ENCODE measurements around the gene TCF23. TPM values are rescaled to one million over a fixed set of nuclear protein-coding genes. Genes with fewer than 3 reads are reported as not detected.
A peak's percentile ranks its signal among the peaks of the same experiment; 100 is the strongest.

The TCF23 gene
- total and polyA plus RNA-seq, 10 donors = 0.27 to 14.8 (median 2.9) TPM

DNA sequence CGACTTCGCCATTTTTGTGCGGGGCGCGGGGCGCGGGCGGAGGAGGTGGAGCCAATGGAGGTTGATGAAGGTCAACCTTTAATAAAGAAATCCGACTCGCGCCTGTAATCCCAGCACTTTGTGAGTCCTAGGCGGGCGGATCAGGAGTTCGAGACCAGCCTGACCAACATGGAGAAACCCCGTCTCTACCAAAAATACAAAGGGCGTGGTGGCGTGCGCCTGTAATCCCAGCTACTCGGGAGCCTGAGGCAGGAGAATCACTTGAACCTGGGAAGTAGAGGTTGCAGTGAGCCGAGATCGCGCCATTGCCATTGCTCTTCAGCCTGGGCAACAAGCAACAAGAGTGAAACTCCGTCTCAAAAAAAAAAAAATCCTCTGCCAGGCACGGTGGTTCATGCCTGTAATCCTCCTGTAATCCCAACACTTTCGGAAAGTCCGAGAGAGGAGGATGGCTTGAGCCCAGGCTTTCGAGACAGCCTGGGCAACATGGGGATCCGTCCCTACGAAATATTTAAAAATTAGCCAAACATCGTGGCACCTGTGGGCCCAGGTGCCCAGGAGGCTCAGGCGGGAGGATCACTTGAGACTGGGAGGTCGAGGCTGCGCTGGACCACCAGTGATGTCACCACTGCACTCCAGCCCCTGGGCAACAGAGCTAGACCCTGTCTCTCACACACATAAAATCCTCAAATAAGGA is 13.9 kb upstream of the TCF23 start:
- Histone ChIP-seq H3K27ac (peak overlapping the region in 7 of 8 donors; percentile 88 to 96 (median 90)), H3K4me3 (peak overlapping the region in 7 of 8 donors; percentile 84 to 98 (median 92)), H3K9me3 (no peaks in the 10 kb centered on the region), H3K4me1 (peaks cover 9 to 35% (median 23%) of the 10 kb centered on the region in 6 donors), H3K36me3 (peaks cover 0 to 34% (median 26%) of the 10 kb centered on the region in 6 donors), H3K27me3 (replicated peaks in 1 of 7) (no peaks in the 10 kb centered on the region)
- intact Hi-C loops (cut with DNase I; ENCODE audit: low total_unique reads) = no loop called here
- 54 to 55% (median 55%) methylated on average over 32 to 33 of the region's 33 CpGs for WGBS, 5 donors
- DNase-seq = no peak
- TF ChIP-seq, protein P1, sequence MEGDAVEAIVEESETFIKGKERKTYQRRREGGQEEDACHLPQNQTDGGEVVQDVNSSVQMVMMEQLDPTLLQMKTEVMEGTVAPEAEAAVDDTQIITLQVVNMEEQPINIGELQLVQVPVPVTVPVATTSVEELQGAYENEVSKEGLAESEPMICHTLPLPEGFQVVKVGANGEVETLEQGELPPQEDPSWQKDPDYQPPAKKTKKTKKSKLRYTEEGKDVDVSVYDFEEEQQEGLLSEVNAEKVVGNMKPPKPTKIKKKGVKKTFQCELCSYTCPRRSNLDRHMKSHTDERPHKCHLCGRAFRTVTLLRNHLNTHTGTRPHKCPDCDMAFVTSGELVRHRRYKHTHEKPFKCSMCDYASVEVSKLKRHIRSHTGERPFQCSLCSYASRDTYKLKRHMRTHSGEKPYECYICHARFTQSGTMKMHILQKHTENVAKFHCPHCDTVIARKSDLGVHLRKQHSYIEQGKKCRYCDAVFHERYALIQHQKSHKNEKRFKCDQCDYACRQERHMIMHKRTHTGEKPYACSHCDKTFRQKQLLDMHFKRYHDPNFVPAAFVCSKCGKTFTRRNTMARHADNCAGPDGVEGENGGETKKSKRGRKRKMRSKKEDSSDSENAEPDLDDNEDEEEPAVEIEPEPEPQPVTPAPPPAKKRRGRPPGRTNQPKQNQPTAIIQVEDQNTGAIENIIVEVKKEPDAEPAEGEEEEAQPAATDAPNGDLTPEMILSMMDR (IDR thresholded peaks at IDR 0.05 in 8 of 11, conservative IDR thresholded peaks at IDR 0.05 in 3 of 11) = peak in 1 of 11 experiments; percentile 1
- no peak for TF ChIP-seq POLR2AphosphoS5 (IDR thresholded peaks at IDR 0.05)

DNA sequence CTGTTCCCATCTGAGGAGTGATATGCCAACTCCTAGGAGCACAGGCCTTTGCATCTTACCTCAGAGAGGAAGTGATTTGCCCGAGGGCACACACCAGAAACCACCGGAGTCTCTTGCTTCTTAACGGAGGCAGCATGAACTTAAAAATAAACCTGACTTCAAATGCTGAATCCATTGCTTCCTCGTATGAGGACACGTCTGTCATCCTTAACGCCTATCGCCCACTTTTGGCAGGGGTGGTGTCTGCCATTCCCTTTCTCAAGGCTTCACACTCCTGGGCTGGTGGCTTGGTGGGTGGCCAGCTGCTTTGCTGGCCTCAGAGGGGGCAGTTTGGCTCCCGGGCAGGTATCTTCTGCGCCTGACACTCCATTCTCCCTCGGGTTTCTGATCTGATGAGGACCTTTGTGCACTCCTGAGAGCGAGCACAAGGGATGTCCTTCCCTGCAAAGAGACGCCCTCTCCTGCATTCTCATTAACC is 13.3 kb upstream of the TCF23 start:
- Histone ChIP-seq H3K4me1 (peaks cover 9 to 35% (median 23%) of the 10 kb centered on the region in 6 donors), H3K4me3 (no peak overlapping the region), H3K27me3 (replicated peaks in 1 of 7) (no peaks in the 10 kb centered on the region), H3K36me3 (peaks cover 0 to 28% (median 20%) of the 10 kb centered on the region in 6 donors), H3K9me3 (no peaks in the 10 kb centered on the region), H3K27ac (peak overlapping the region in 2 of 8 donors; percentile 90 to 96)
- TF ChIP-seq POLR2AphosphoS5 (IDR thresholded peaks at IDR 0.05) (no peak), POLR2A (IDR thresholded peaks at IDR 0.05) (no peak)
- TF ChIP-seq, protein P1 (IDR thresholded peaks at IDR 0.05 in 8 of 11, conservative IDR thresholded peaks at IDR 0.05 in 3 of 11) = no peak
- intact Hi-C loops (cut with DNase I; ENCODE audit: low total_unique reads) = no loop called here
- DNase-seq = no peak
- 63 to 75% (median 70%) methylated on average over 10 to 12 of the region's 12 CpGs for WGBS, 5 donors

DNA sequence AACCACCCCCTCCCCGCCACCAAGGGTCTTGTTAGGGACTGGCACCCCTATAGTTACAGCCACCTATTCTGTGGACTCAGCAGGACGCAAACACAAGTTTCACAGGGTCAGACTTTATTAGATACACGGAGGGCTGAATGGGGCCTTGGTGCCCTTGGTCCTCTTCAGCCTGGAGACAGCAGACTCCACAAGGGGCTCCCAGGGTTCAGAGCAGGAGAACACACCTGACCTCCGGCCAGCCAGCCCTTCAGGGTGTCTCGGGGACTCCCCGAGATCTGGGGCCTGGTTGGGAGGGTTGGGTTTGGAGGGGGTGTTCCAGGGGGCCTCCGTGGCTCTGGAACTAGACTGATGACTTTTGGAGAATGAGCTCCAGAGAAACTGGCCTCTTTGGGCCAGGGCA is 12.1 kb upstream of the TCF23 start:
- Histone ChIP-seq H3K27ac (no peak overlapping the region), H3K4me1 (peaks cover 9 to 33% (median 22%) of the 10 kb centered on the region in 6 donors), H3K27me3 (replicated peaks in 1 of 7) (no peaks in the 10 kb centered on the region), H3K4me3 (no peak overlapping the region), H3K36me3 (peaks cover 0 to 16% (median 8%) of the 10 kb centered on the region in 6 donors), H3K9me3 (no peaks in the 10 kb centered on the region)
- intact Hi-C loops (cut with DNase I; ENCODE audit: low total_unique reads) = no loop called here
- 90 to 100% (median 93%) methylated on average over 3 to 7 of the region's 7 CpGs for WGBS, 5 donors
- DNase-seq = no peak
- no peak for TF ChIP-seq POLR2AphosphoS5 (IDR thresholded peaks at IDR 0.05)
- no peak for TF ChIP-seq POLR2A (IDR thresholded peaks at IDR 0.05)
- TF ChIP-seq, protein P1 (IDR thresholded peaks at IDR 0.05 in 8 of 11, conservative IDR thresholded peaks at IDR 0.05 in 3 of 11) = no peak

DNA sequence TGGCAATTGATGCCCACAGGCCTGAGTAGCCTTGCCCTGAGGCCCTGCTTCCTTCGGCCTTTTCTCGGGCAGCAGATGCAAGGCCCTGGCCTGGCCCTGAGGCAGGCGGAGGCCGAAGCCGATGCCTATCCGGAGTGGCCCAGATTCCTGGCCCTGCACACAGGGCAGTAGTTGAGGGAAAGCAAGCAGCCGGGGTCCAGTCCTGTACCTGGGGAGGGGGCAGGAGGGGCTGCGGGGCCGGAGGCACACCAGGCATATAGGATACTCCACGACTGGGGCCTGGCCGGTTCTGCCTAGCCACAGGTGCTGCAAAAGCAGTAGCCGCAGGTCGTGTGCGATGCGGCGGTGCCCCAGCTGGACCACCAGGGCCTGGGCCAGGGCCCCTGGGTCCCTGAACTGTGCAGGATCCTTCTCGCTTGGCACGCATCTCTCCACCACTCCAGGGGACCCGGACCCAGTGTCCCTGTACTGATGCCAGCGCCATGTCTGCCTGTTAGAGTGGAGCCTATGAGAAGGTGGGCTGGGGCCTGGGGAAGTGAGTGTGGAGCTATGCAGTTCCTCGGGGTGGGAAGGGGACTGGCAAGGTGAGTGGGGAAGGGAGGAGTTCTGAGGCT is 11.4 kb upstream of the TCF23 start:
- TF ChIP-seq POLR2A (IDR thresholded peaks at IDR 0.05) (no peak), POLR2AphosphoS5 (IDR thresholded peaks at IDR 0.05) (no peak)
- TF ChIP-seq, protein P1 (IDR thresholded peaks at IDR 0.05 in 8 of 11, conservative IDR thresholded peaks at IDR 0.05 in 3 of 11) = no peak
- Histone ChIP-seq H3K4me3 (no peak overlapping the region), H3K27ac (no peak overlapping the region), H3K27me3 (replicated peaks in 1 of 7) (no peaks in the 10 kb centered on the region), H3K36me3 (peaks cover 0 to 9% (median 1%) of the 10 kb centered on the region in 6 donors), H3K9me3 (no peaks in the 10 kb centered on the region), H3K4me1 (peaks cover 9 to 27% (median 17%) of the 10 kb centered on the region in 6 donors)
- DNase-seq = no peak
- intact Hi-C loops (cut with DNase I; ENCODE audit: low total_unique reads) = no loop called here
- 92 to 95% (median 93%) methylated on average over 15 to 21 of the region's 21 CpGs for WGBS, 5 donors
